Measurements from ENCODE around the gene ARMC2.

- TF ChIP-seq POLR2A (IDR thresholded peaks at IDR 0.05): no peak
- no peak for TF ChIP-seq EP300 (IDR thresholded peaks at IDR 0.05)
Measured at GRCh38 chr6:108951351-108951953, 103.2 kb downstream of the ARMC2 start.
